Measurements from ENCODE around the gene RBM38. TPM values are rescaled to one million over a fixed set of nuclear protein-coding genes. Genes with fewer than 3 reads are reported as not detected.

Gene RBM38
- total and polyA plus RNA-seq, 9 of the 15 experiments (the other 6 are each of a cell fraction or from before 2014, with no cell fraction given) = 0.28 to 82.4 (median 33.2) TPM

DNA sequence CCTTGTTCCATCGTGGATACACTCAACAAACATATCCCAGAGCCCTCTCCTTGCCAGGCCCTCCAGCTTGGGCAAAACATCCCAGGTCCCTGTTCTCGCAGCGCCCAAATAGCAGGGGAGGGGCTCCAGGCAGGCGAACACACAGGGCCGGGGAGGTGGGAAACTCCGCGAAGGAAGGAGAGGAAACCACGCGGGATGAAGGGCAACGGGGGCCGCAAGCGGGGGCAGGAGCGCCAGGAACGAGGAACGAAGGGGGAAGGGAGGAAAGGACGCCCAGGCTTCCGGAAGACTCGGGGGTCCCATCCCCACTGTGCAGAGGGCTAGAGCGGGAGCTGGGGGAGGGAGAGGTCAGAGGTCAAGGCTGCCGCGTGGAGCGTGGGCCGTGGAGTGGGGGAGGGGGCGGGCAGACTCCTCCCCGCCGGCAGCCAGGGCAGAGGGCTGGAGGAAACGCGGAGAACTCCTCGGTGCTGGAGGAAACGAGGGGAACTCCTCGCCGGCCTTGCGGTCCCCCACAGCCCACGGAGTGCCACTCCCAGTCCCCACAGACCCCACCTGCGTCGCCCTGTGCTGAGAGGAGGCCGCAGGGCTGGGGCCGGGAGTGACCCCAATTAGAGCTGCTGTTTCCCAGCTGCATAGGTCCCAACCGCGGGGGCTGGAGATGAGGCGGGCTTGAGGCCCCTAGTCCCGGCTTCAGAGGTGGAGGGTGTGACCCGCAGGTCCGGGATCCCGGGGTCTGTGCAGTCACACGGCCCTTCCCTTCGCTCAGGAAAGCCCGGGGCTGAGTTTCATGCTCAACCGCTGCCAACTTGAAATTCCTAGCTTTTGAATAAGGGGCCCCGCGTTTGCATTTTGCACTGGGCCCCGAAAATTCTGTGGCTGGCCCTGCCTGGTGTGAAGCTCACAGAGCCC lies 1.2 kb upstream of the RBM38 start (continued):
- TF ChIP-seq, protein P1, sequence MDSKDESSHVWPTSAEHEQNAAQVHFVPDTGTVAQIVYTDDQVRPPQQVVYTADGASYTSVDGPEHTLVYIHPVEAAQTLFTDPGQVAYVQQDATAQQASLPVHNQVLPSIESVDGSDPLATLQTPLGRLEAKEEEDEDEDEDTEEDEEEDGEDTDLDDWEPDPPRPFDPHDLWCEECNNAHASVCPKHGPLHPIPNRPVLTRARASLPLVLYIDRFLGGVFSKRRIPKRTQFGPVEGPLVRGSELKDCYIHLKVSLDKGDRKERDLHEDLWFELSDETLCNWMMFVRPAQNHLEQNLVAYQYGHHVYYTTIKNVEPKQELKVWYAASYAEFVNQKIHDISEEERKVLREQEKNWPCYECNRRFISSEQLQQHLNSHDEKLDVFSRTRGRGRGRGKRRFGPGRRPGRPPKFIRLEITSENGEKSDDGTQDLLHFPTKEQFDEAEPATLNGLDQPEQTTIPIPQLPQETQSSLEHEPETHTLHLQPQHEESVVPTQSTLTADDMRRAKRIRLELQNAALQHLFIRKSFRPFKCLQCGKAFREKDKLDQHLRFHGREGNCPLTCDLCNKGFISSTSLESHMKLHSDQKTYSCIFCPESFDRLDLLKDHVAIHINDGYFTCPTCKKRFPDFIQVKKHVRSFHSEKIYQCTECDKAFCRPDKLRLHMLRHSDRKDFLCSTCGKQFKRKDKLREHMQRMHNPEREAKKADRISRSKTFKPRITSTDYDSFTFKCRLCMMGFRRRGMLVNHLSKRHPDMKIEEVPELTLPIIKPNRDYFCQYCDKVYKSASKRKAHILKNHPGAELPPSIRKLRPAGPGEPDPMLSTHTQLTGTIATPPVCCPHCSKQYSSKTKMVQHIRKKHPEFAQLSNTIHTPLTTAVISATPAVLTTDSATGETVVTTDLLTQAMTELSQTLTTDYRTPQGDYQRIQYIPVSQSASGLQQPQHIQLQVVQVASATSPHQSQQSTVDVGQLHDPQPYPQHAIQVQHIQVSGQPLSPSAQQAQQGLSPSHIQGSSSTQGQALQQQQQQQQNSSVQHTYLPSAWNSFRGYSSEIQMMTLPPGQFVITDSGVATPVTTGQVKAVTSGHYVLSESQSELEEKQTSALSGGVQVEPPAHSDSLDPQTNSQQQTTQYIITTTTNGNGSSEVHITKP (IDR thresholded peaks at IDR 0.05; ENCODE audit: partially characterized antibody) = no peak
- TF ChIP-seq ZNF584 (CRISPR knock-in tag; IDR thresholded peaks at IDR 0.05; ENCODE audit: low read depth) (no peak; the same call in 1 of the 2 replicates), MAX (CRISPR knock-in tag; IDR thresholded peaks at IDR 0.05) (peak; percentile 88), ZBTB17 (CRISPR knock-in tag; IDR thresholded peaks at IDR 0.05) (no peak; the same call in none of the 2 replicates), NFIC (IDR thresholded peaks at IDR 0.05) (peak; percentile 48), FOS (IDR thresholded peaks at IDR 0.05; ENCODE audit: extremely low read depth, insufficient read length) (no peak), MBD2 (IDR thresholded peaks at IDR 0.05; ENCODE audit: borderline replicate concordance, low read depth) (no peak), RBM34 (IDR thresholded peaks at IDR 0.05; ENCODE audit: borderline replicate concordance, insufficient read depth, low read length) (no peak), GATA2 (CRISPR knock-in tag; IDR thresholded peaks at IDR 0.05) (no peak), YBX1 (IDR thresholded peaks at IDR 0.05) (no peak), CHAMP1 (IDR thresholded peaks at IDR 0.05) (no peak), LEF1 (IDR thresholded peaks at IDR 0.05) (peak; percentile 77; the same call in 1 of the 2 replicates), TAF7 (tag; IDR thresholded peaks at IDR 0.05) (peak; percentile 8), HES1 (IDR thresholded peaks at IDR 0.05; ENCODE audit: low read depth) (no peak), HOMEZ (CRISPR knock-in tag; IDR thresholded peaks at IDR 0.05) (no peak), RBBP5 (IDR thresholded peaks at IDR 0.05; ENCODE audit: borderline replicate concordance, insufficient read depth, low read length, poor library complexity, severe bottlenecking) (peak; percentile 50), ZBTB12 (CRISPR knock-in tag; IDR thresholded peaks at IDR 0.05) (0 out of 2 replicates have a peak, but pooled peaks have one; percentile 5)
